GM18498 (cell line): ENCODE data around the gene MYOG.

Source experiments
- ATAC-seq: cut with Tn5 transposase; IDR thresholded peaks from one replicate; pipeline ENCODE4 v1.9.1; 2021; ENCODE audit warnings: mild to moderate bottlenecking, moderate library complexity; ENCODE audit not compliant: unreplicated experiment

Gene MYOG

GRCh38 chr1:203085528-203086406 lies at the start of gene MYOG:
MYOG (minus strand) TSS chr1:203086012; CDS start chr1:203085961, 51 bp downstream.
- no peak for ATAC-seq

- ATAC-seq = no peak
Observed at GRCh38 chr1:203133970-203134725, 48.3 kb upstream of the MYOG start.

DNA sequence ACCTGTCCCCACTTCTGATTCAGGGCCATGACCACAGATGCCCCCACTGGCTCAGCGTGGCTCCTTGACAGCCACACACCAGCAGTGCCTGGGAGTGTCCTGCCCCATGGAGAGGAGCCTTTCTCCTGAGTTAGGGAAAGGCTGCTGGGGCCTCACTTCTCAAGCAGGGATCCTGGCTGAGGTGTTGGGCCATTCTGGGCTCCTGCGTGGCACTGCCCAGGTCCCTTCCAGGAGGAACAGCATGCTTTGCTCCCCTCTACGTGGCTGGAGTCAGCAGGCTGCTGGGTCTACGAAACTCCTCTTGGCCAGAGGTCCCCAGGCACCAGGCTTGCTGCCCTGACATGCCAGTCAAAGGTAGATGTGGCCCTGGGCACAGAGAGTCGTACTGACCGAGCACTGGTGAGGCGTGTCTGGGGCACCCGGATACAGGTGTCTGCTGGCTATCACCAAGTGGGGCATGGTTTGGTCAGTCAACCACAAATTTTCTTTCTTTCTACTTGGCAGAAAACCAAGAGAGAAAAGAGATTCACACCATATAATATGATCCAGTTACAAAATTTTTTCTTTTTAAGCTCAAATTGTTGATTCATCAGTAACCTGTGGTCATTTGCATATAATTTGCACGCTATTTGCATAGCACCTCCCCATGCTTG lies 45.9 kb upstream of the MYOG start:
- ATAC-seq = no peak

DNA sequence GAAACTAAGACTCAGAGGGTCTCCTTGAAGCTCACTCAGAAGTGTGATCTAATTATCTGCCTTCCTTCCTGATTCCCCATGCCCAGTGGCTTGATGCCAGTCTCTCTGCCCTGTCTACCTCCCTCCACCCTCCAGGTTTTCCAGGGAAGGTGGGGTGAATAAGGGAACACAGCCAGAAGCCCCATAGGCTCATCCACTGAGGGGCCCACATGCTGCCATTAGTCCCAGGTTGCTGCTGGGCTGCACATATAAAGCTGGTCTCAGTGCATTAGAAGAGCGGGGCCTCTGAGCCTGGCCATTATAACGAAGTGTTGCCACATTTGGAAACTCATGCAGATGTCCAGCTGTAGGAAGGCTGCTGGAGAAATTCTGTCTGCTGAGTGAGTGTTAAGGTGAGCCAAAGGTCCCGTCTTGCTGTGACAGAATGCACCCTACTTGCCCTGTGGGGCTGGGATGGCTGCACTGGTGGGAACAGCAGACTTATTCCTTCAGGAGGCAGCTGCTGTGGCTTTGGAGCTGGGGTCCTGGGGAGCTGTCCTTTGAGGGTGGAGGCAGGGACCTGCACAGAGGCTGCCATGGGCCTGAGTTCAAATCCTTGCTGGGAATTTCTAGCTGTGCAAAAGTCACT lies 44.7 kb upstream of the MYOG start:
- no peak for ATAC-seq

DNA sequence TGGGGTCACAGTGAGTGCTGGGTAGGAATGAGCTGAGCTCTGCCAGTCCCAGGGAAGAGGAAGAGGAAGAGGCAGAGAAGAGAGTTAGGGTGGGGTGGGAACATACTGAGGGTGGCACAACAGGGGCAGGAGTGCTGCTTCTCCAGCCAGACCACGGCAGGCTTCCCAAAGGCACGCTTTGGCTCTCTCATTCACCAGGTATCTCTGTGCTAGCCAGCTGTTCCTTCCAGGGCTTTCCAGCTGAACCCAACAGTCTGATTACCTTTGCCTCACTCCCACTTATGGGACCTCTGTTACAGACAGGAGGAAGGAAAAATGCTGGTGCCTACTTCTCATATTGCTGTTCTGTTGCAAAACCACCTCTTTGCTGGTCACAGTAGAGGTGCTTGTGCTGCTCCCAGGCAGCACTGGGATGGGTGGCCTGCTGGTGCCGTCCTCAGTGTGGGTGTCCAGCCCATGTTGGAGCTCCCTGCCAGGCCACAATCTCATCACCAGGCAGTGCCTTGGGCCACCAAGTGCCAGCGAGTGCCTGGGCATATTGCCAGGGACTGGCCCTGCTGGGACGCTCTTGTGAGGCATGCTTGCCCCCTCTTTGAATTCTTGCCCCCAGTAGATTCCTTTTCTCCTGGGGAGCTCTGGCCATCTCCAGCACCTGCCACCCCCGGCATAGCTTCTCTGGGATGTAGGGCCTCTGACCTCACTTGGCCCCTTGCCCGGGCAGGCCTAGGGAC lies 43.9 kb upstream of the MYOG start:
- ATAC-seq = no peak

GRCh38 chr1:203128716-203129500 lies 43.1 kb upstream of the MYOG start:
- no peak for ATAC-seq

DNA sequence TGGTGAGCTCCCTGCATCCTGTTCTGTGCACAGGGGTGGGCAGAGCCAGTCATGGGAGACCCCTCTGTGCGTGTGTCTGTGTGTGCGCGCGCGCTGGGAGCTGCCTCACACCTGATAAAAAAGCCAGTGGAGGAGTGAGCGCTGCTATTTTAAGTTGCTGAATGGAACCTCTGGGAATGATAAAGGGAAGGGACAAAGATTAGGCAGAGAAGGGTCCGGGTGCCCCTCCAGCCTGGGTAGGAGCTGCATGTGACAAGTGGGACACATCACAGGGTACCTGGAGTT lies 42.6 kb upstream of the MYOG start:
- ATAC-seq = no peak

GRCh38 chr1:203127666-203128430 lies 42.0 kb upstream of the MYOG start, which contains the start of gene ADORA1:
ADORA1 (plus strand) TSS chr1:203127726; CDS start chr1:203128842, 1,116 bp downstream.
- ATAC-seq = no peak

GRCh38 chr1:203126866-203127665 lies 41.3 kb upstream of the MYOG start:
- no peak for ATAC-seq

GRCh38 chr1:203126151-203126865 lies 40.5 kb upstream of the MYOG start:
- no peak for ATAC-seq

DNA sequence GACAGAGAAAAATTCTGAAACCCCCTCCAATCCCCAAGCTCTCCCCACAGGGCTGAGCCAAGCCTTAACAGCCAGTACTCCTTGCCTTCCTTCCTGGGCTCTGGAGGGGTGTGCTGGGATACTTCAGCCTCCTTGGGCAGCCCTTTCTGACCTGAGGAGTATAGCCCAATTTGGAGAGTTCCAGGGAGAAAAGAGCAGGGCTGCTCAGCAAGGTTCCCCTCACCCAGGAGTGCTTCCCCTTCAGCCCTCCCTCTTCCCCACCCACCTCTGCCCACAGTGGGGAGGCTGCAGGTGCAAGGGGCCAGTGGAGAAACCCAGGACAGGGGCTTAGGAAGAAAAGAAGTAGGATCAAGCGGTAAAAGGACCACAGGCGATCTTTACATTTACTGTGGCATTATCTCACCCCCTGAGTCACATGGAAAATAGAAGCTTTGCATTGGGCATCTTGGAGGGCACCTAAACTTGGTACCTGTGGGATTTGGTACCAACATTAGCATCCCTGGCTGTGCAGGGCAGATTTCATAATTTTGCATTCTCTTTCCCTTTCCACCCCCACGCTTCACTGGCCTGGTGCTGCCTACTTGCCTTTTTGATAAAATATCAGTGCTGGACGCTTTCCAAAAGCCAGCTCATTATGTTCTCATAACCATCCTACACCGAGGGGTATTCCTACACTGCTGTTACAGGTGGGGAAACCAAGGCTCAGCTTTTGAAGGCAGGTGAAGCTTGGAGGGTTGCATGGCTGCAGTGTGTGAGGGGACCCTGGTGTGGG lies 38.9 kb upstream of the MYOG start:
- ATAC-seq = no peak

DNA sequence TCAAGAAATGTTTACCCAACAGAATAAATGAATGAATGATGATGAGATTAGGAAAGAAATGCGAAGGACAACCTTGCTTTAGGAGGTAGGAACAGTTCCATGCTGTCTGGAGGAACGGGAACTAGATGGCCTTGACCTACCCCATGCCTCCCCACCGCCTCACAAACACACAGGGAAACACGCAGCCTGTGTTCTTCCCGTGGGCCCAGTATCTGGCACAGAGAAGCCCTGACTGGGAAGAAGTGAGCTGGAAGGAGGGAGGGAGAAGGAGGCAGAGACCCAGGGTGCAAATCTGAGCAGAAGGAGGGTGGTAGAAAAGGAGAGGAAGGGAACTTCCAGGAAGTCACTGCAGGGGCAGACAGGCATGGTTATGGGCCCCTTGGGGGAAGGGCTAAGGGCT lies 38.2 kb upstream of the MYOG start:
- ATAC-seq = no peak

DNA sequence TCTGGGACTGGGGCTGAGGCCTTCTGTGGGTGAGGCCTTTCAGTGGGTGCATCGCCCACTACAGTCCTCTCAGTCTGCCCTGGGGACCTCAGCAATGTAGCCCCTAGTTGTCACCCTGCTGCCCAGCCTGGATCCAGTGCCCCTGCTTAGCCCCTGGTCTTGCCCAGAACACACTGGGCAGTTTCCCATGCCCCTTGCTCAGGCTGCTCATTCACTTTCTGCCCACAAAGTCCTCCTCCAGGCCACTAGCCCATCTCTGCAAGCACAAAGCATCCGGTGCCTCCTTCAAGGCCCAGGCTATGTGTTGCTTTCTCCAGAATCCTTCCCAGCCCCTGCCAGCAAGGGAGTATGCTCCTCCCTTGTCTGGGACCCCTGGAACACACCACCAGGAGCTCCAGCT lies 36.3 kb upstream of the MYOG start:
- ATAC-seq = no peak

DNA sequence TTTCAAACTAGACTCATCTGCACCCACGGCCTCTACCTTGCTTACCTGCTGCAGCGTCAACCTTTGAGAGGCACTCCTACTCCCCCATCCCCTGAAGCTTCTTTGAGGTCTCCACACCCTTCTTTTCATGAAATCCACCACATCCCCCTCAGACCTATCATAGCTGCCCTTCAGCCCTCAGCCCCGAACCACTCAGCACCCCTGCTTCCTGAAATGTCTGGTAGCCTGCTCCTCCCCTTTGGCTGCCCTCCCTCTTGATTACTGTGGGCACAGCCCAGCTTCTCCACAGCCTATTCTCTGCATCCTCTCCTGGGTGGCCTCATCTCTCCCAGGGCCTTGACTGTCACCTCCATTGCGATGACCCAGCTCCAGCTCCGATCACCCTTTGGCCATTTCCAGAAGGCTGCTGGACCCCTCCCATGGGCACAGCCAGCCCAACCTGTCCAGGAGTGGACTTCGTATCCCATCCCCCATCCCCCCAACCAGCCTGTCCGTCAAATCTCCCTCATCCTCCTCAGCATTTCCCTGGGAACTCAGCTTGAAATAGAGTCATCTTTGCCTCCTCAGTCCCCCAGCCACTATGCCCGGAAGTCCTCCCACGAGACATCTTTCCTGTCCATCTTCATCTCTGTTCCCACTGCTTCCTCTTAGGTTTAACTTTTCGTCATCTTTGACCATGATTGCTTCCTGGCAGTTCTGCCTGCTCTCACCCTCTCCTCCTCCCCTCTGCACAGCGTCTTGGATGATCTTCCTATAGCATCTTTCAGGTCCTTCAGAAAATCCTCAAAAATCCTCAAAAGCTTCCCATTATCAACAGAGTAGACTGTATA lies 35.6 kb upstream of the MYOG start:
- ATAC-seq = no peak

- no peak for ATAC-seq
Observed at GRCh38 chr1:203120325-203121153, 34.7 kb upstream of the MYOG start.
